ENCODE measurements around the gene SLC25A22.

DNA sequence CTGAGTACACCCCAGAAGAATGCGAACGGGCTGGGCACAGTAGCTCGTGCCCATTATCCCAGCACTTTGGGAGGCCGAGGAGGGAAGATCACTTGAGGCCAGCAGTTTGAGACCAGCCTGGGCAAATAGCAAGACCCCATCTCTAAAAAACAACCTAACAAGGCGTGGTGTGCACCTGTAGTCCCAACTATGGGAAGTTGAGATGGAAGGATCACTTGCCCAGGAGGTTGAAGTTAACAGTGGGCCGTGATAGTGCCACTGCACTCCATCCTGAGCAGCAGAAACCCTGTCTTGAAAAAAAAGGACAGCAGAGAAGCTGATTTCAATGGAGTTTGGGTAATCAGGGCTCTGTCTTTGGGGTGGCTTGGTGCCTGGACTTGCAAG, 15.0 kb upstream of the SLC25A22 start:
- no peak for TF ChIP-seq CTCF (conservative IDR thresholded peaks at IDR 0.05 in 1 of 2, IDR thresholded peaks at IDR 0.05 in 1 of 2; ENCODE audit: low read depth in 1 of 2, low read length in 2 of 2)
- no peak for TF ChIP-seq EZH2 (IDR thresholded peaks at IDR 0.05; ENCODE audit: low read length, missing control alignments)
